Fibroblast of lung (primary cell): Measurements from ENCODE around the gene RNF152.

Source experiments
- EZH2 ChIP-seq: IDR thresholded peaks from 2 replicates; pipeline ENCODE4 v1.5.1; 2012; ENCODE audit warnings: low read length, control low read depth, mild to moderate bottlenecking; ENCODE audit errors: missing control alignments
- TF ChIP-seq, protein P1 (sequence below), 2 donors: IDR thresholded peaks in 1 of 2; conservative IDR thresholded peaks in 1 of 2; 1 replicate in 1 of 2; 2 replicates in 1 of 2; pipeline ENCODE4 v1.5.1; 2011 to 2012; ENCODE audit warnings: low read length in 2 of 2, control low read depth in 1 of 2, inconsistent platforms in 1 of 2, low read depth in 1 of 2, mild to moderate bottlenecking in 1 of 2

DNA sequence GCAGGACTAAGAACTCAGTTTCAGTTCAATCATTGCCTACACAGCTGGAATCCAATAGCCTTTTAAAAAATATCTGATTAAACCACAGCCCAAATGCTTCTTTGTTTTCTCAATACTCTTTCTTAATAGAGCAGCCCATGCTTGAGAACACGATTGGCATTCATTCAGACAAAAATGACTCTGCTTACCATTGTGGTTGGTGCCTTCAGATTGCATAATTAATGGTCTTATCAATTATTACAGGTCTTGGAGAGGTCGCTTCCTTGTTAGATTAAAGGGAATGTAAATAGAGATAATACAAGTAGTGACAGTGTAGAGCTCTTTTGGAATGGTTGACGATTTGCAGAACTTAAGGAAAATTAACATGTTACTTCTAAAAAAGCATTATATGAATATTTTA lies 107.2 kb downstream of the RNF152 start:
- TF ChIP-seq, protein P1, sequence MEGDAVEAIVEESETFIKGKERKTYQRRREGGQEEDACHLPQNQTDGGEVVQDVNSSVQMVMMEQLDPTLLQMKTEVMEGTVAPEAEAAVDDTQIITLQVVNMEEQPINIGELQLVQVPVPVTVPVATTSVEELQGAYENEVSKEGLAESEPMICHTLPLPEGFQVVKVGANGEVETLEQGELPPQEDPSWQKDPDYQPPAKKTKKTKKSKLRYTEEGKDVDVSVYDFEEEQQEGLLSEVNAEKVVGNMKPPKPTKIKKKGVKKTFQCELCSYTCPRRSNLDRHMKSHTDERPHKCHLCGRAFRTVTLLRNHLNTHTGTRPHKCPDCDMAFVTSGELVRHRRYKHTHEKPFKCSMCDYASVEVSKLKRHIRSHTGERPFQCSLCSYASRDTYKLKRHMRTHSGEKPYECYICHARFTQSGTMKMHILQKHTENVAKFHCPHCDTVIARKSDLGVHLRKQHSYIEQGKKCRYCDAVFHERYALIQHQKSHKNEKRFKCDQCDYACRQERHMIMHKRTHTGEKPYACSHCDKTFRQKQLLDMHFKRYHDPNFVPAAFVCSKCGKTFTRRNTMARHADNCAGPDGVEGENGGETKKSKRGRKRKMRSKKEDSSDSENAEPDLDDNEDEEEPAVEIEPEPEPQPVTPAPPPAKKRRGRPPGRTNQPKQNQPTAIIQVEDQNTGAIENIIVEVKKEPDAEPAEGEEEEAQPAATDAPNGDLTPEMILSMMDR (conservative IDR thresholded peaks at IDR 0.05 in 1 of 2, IDR thresholded peaks at IDR 0.05 in 1 of 2; ENCODE audit: low read depth in 1 of 2, low read length in 2 of 2) = no peak
- TF ChIP-seq EZH2 = no peak
